ENCODE results near the gene MEGF6.

Gene MEGF6

GRCh38 chr1:3504151-3504821 is 107.0 kb downstream of the MEGF6 start:
- DNase-seq (ENCODE audit: low read depth in 2 of 2) = no peak

DNA sequence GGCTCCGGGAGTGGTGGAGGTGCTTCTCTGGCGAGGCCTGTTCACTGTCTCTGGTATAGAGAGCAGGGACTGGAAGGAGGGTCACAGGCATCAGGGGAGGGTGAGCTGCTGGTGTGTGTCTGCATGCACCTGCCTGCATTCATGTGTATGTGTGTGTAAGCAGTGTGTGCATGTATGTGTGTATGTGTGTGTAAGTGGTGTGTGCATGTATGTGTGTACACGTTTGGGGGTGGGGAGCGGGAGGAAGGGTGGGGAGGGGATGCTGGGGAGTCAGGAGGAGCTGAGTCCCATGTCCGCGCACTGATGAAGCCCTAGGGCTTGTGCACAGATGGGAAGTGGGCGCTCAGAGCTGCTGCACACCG is 107.8 kb downstream of the MEGF6 start:
- DNase-seq (ENCODE audit: low read depth in 2 of 2) = no peak

DNA sequence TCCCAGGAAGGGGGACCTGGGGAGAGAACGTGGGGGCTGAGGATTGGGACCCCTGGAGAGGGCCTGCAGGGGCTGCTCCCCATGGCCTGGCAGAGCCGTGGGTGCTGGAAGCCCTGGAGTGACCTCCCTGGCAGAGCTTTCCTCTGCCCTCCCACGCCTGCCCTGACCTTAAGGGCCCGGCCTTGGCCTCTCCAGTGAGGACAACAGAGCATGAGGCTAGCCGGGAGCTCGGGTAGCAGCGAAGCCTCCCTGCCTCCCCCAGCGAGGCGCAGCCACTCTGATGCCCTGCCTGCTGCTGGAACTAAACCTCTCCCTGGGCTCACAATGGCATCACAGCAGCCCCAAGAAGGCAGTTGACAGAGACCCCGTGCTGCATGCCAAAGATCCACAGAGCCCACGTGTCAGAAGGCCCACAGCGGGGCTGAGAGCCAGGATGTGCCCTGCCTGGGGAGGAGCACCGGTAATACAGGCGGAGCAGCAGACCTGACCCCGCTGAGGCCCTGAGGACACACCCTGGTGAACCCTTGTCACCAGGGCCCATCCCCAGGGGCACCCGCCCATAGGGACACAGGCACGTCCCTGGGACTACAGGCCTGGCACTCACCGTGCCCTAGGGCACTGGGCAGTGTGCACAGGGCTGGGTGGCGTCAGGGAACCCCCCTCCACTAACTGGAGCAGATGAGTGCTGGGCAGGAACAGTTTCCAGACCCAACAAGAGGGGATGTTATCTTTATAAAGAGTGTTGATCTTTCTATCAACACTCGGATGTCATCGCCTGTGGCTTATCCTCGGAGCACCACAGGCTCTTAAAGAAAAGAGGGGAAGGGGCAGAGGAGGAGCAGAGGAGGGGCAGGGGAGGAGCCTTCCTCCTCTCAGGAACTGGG is 108.4 kb downstream of the MEGF6 start:
- DNase-seq (ENCODE audit: low read depth in 2 of 2) = no peak

- no peak for DNase-seq (ENCODE audit: low read depth in 2 of 2)
Observed at GRCh38 chr1:3501856-3502640, 109.3 kb downstream of the MEGF6 start.

DNA sequence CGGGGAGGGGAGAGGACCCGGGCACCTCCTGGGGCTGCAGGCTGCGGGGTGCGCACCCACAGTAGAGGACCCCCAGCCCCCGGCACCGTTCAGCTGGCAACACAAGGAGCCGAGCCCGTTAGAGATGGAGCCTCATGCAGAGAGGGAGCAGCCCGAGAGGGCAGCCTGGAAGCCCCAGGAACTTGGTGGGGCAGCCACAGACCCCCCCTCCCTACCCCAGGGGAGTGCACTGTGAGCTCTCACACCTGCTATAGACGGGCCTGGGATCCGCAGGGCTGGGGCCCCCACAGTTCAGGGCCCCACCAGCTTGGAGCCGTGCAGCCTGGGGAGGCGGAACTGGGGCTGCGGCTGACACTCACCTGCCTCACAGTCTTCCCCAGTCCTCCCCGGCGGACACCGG is 109.9 kb downstream of the MEGF6 start:
- DNase-seq (ENCODE audit: low read depth in 2 of 2) = no peak

GRCh38 chr1:3500265-3500835 is 111.0 kb downstream of the MEGF6 start:
- DNase-seq (ENCODE audit: low read depth in 2 of 2) = no peak

- no peak for DNase-seq (ENCODE audit: low read depth in 2 of 2)
Observed at GRCh38 chr1:3499611-3500010, 111.7 kb downstream of the MEGF6 start.

GRCh38 chr1:3498986-3499385 is 112.3 kb downstream of the MEGF6 start:
- DNase-seq (ENCODE audit: low read depth in 2 of 2) = no peak

DNA sequence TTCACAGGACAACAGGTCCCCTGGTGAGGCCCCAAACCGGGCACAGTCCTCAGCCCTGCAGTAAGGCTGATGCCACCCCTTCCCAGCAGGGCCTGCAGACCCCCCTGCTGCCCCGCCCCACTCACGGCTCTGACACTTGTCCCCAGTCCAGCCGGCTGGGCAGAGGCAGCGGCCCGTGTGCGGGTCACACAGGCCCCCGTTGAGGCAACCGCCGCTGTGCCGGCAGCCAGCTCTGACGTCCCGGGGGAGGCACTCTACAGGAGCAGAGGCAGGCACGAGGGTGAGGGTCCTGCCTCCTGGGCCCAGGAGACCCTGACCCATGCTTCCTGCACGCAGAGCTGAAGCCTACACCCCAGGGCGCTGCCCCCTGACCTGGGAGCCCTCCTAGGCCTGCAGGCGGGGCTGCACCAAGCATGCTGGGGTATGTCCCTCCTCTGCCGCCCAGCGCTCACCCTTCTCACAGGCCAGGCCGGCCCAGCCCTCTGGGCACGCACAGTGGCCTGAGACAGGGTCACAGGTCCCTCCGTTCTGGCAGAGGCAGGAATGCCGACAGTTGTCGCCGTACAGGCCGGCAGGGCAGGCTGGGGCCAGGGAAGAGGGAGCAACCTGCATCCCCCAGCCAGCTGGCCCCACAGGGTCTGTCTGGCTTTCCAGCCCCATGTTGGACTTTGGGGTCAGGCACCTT is 112.9 kb downstream of the MEGF6 start:
- DNase-seq (ENCODE audit: low read depth in 2 of 2) = no peak

DNA sequence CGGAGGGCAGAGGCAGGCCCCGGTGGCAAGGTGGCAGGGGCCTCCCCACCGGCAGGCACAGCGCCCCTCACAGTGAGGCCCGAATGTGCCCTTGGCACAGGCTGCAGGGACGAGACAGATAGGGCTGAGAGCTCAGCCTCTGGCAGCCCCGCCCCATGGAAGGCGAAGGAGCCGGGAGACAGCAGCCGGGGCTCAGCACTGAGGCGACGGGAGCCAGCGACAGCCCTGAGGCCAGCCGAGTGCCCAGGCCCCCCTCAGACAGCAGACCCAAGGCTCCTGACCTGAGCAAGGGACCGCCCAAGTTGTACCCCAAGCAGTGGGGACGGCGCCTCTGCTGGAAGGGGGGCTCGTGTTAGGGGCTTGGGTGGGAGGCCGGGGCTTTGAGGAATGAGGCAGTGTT is 113.8 kb downstream of the MEGF6 start:
- DNase-seq (ENCODE audit: low read depth in 2 of 2) = no peak

DNA sequence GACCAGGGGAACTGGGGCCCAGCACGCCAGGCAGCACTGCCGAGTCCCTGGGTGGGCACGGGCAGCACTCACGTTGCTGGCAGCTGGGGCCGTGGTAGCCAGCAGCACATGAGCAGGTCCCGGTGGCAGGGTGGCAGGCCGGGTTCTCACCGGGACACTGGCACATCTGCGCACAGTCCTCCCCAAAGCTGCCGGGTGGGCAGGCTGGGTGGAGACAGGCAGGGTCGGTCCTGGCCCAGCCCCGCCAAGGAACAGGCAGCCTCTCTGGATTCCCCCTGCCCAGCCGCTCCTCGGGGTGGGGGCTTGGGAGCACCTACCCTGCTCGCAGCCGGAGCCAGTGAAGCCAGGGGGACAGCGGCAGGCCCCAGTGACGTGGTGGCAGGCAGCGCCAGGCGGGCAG is 114.4 kb downstream of the MEGF6 start:
- DNase-seq (ENCODE audit: low read depth in 2 of 2) = no peak

- DNase-seq (ENCODE audit: low read depth in 2 of 2) = no peak
Observed at GRCh38 chr1:3495776-3496745, 115.2 kb downstream of the MEGF6 start.

GRCh38 chr1:3494321-3495308 is 116.7 kb downstream of the MEGF6 start:
- no peak for DNase-seq (ENCODE audit: low read depth in 2 of 2)

- DNase-seq (ENCODE audit: low read depth in 2 of 2) = no peak
Observed at GRCh38 chr1:3492545-3493246, 118.6 kb downstream of the MEGF6 start.

DNA sequence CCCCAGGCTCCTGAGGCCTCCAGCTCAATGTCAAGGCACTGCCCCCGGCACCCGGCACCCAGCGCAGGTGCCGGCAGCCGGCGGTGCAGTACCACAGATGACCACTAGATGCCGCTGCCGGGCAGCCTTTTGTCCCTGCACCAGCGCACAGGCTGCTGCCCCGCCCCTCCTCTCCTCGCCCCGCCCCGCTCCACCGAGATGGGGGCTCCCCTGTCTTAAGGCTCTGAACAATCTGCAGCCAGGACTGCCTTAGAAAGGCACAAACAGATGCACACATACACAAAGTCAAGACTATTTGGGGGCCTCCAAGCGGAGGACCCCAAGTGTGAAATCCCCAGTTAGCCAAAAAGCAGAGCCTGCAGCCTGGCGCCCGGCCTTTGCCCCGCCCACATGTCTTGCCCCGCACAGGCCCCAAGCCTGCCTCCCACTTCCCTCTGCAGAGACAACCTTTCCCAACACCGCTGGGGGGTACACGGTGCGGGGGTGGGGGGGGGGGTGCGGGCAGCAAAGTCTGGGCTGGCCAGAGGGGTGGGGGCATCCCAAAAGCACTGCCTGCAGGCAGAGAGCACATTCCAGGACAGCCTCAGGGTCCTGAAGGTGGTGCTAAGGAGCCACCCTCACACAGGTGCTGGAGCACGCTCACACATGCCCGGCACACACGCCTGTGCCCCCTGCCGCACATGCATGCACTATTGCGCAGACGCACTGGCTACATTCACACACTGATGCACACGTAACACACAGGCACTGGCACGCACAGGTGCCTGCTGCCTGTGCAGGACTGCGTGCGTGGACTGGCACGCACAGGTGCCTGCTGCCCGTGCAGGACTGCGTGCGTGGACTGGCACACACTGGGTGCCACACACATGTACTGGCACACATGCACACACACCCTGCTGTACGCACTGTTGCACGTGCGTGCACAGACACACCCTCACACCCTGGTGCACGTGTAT is 119.7 kb downstream of the MEGF6 start:
- DNase-seq (ENCODE audit: low read depth in 2 of 2) = peak; percentile 61 to 75

DNA sequence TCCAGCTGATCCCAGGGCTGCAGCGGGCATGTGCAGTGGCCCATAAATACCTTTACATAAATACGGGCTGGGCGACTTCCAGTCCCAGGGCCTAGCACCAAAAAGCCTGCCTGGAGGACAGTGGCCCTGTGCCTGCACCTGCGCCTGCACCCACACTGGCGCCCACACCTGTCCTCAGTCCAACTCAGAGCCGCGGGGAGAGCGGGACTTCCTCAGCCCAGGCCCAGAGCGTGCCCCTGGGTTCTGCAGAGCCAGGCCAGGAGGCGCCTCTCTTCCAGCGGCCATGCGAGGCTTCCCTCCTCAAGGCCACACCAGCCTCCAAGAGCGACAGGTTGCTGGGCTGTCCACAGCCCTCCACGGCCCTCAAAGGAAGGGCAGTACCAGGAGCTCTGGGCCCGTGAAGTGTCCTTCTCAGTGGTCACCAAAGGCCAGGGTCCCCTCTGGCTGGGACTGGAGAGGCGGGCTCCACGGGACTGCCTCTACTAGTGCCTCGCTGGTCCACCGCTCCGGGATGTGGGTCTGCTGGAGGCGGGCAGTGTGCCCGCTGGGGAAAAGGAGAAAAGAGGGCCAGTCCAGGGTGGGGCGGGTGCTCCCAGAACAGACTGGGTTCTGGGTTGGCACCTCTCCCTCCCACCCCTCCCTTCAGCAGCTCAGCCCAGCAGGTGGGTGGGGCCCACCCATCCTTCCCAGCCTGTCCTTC is 121.1 kb downstream of the MEGF6 start:
- no peak for DNase-seq (ENCODE audit: low read depth in 2 of 2)

DNA sequence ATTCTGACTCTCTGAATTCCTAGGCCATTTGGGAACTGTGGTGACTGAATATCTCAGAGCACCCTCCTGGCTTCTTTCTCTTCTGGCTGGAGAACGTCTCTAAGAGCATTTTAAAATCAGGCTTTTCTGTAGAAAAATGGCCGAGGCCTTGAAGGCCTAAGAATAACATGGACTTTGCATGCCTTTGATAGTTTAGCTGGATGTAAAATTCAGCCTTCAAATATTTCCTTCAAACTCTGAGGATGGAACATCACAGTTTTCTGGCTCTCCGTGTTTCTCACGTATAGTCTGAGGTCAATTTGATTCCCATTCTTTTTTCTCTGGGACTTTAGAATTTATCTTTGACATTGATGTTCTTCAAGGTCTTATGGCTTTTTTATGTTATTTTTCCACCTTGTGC is 122.9 kb downstream of the MEGF6 start:
- DNase-seq (ENCODE audit: low read depth in 2 of 2) = no peak
